Measurements from ENCODE around the gene MTHFD1L. TPM values are rescaled to one million over a fixed set of nuclear protein-coding genes. Genes with fewer than 3 reads are reported as not detected.

MTHFD1L gene
- polyA plus RNA-seq, 3 donors, result 0.25 to 1.3 (median 0.39) TPM

DNA sequence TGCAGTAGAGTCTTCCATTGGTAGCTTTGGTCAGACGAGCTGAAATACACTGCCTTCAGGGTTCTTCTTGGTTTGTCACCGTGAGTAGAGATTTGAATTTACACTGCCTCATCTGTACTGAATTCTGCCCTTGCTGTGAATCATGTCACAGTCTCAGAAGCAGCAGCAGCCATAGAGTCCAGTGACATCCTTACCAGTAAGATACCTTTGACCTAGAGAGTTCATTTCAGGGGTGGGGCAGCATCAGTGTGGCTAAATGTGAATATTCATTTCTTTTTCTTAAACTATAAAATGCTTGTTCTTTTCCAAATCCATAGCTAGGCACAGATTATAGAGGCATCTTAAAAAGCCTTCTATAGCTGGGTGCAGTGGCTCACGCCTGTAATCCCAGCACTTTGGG, 223.5 kb downstream of the MTHFD1L start:
- H3K4me3 Mint-ChIP-seq, result no peak overlapping the region
- H3K4me2 ChIP-seq (replicated peaks; ENCODE audit: extremely low read depth, low read length, poor library complexity, severe bottlenecking), result no peak overlapping the region
- intact Hi-C loops (cut with micrococcal nuclease), result no loop called here
- H3K9me3 Mint-ChIP-seq, result peaks cover 0 to 4% (median 0%) of the 10 kb centered on the region in 7 donors
- TF ChIP-seq, protein P1, sequence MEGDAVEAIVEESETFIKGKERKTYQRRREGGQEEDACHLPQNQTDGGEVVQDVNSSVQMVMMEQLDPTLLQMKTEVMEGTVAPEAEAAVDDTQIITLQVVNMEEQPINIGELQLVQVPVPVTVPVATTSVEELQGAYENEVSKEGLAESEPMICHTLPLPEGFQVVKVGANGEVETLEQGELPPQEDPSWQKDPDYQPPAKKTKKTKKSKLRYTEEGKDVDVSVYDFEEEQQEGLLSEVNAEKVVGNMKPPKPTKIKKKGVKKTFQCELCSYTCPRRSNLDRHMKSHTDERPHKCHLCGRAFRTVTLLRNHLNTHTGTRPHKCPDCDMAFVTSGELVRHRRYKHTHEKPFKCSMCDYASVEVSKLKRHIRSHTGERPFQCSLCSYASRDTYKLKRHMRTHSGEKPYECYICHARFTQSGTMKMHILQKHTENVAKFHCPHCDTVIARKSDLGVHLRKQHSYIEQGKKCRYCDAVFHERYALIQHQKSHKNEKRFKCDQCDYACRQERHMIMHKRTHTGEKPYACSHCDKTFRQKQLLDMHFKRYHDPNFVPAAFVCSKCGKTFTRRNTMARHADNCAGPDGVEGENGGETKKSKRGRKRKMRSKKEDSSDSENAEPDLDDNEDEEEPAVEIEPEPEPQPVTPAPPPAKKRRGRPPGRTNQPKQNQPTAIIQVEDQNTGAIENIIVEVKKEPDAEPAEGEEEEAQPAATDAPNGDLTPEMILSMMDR (IDR thresholded peaks at IDR 0.05), result no peak
- WGBS (ENCODE audit: insufficient coverage), result 100% methylated on average over 3 of the region's 3 CpGs
- no peak overlapping the region for H3K27ac ChIP-seq (ENCODE audit: low read depth in 1 of 2, low read length in 2 of 2)
- peaks cover 6% of the 10 kb centered on the region for H3K4me1 Mint-ChIP-seq
- no peak overlapping the region for H3K9ac ChIP-seq (ENCODE audit: insufficient read depth, low read length, poor library complexity, severe bottlenecking)
- no peaks in the 10 kb centered on the region for H3K79me2 ChIP-seq (ENCODE audit: insufficient read depth, low read length)
- H3K27ac Mint-ChIP-seq, result no peak overlapping the region
- DNase-seq, result no peak
- no peaks in the 10 kb centered on the region for H3K9me3 ChIP-seq (replicated peaks in 1 of 2; ENCODE audit: control insufficient read depth in 1 of 2, insufficient read depth in 1 of 2, low read length in 2 of 2)
- H3K4me3 ChIP-seq (replicated peaks in 1 of 3; ENCODE audit: low read depth in 2 of 3, low read length in 3 of 3), result no peak overlapping the region
- H3K27me3 ChIP-seq (ENCODE audit: control insufficient read depth in 2 of 2, insufficient read depth in 2 of 2, low read length in 2 of 2), result no peaks in the 10 kb centered on the region
- no peaks in the 10 kb centered on the region for H4K20me1 ChIP-seq (ENCODE audit: insufficient read depth, low read length)
- peaks cover 3 to 9% of the 10 kb centered on the region in 2 donors for H3K36me3 Mint-ChIP-seq
- no peak overlapping the region for H2AFZ ChIP-seq (ENCODE audit: insufficient read depth, low read depth, low read length, poor library complexity, severe bottlenecking)
- H3K27me3 Mint-ChIP-seq (ENCODE audit: low read depth in 3 of 3), result no peaks in the 10 kb centered on the region
- no peaks in the 10 kb centered on the region for H3K4me1 ChIP-seq (ENCODE audit: control insufficient read depth in 1 of 2, insufficient read depth in 2 of 2, low read length in 2 of 2)
- H3K36me3 ChIP-seq (replicated peaks in 1 of 2; ENCODE audit: control insufficient read depth in 1 of 2, insufficient read depth in 2 of 2, low read length in 2 of 2), result no peaks in the 10 kb centered on the region

DNA sequence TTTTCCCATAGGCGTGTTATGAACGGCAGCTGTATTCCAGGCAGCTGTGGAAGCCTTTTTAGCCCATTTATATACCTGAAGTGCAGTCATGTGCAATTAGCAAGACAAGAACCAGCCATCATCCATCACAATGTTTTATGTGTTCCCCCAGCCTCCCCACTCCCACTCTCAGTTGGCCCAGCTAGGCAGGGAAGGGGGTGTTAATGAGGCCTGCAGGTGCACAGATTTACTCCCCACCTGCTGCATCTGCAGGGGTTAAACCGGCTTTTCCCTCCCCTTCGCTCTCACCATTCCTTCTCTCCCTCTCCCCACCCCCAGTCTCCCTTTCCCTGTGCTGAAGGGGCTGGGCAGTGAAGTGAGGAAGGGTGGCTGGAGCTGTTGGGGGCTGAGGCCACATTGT, 224.5 kb downstream of the MTHFD1L start:
- Mint-ChIP-seq H3K4me3 (no peak overlapping the region), H3K9me3 (peaks cover 0 to 4% (median 0%) of the 10 kb centered on the region in 7 donors), H3K27me3 (ENCODE audit: low read depth in 3 of 3) (no peaks in the 10 kb centered on the region), H3K4me1 (peaks cover 6% of the 10 kb centered on the region), H3K27ac (no peak overlapping the region), H3K36me3 (peaks cover 3 to 11% of the 10 kb centered on the region in 2 donors)
- no peak overlapping the region for H3K4me3 ChIP-seq (replicated peaks in 1 of 3; ENCODE audit: low read depth in 2 of 3, low read length in 3 of 3)
- H3K27ac ChIP-seq (ENCODE audit: low read depth in 1 of 2, low read length in 2 of 2), result no peak overlapping the region
- intact Hi-C loops (cut with micrococcal nuclease), result no loop called here
- no peak overlapping the region for H3K4me2 ChIP-seq (replicated peaks; ENCODE audit: extremely low read depth, low read length, poor library complexity, severe bottlenecking)
- H3K79me2 ChIP-seq (ENCODE audit: insufficient read depth, low read length), result no peaks in the 10 kb centered on the region
- no CpG with 5 or more reads among the region's 4 CpGs for WGBS (ENCODE audit: insufficient coverage)
- no peak overlapping the region for H3K9ac ChIP-seq (ENCODE audit: insufficient read depth, low read length, poor library complexity, severe bottlenecking)
- H3K27me3 ChIP-seq (ENCODE audit: control insufficient read depth in 2 of 2, insufficient read depth in 2 of 2, low read length in 2 of 2), result no peaks in the 10 kb centered on the region
- no peaks in the 10 kb centered on the region for H4K20me1 ChIP-seq (ENCODE audit: insufficient read depth, low read length)
- H3K9me3 ChIP-seq (replicated peaks in 1 of 2; ENCODE audit: control insufficient read depth in 1 of 2, insufficient read depth in 1 of 2, low read length in 2 of 2), result no peaks in the 10 kb centered on the region
- TF ChIP-seq, protein P1 (IDR thresholded peaks at IDR 0.05), result no peak
- no peak for DNase-seq
- H2AFZ ChIP-seq (ENCODE audit: insufficient read depth, low read depth, low read length, poor library complexity, severe bottlenecking), result no peak overlapping the region
- H3K36me3 ChIP-seq (replicated peaks in 1 of 2; ENCODE audit: control insufficient read depth in 1 of 2, insufficient read depth in 2 of 2, low read length in 2 of 2), result no peaks in the 10 kb centered on the region
- H3K4me1 ChIP-seq (ENCODE audit: control insufficient read depth in 1 of 2, insufficient read depth in 2 of 2, low read length in 2 of 2), result no peaks in the 10 kb centered on the region

Measured in CD14-positive monocyte (primary cell).